GM23248 (cell line): ENCODE measurements around the gene SKIDA1.

Experiments used
- EZH2 ChIP-seq: fragments of 200-600 bp; sonication (generic); IDR thresholded peaks from 2 replicates; pipeline ENCODE4 v1.6.1; 2018; ENCODE audit warnings: antibody characterized with exemption, mild to moderate bottlenecking; ENCODE audit not compliant: insufficient read depth, poor library complexity, severe bottlenecking
- EZH2phosphoT487 ChIP-seq: fragments of 200-600 bp; sonication (generic); IDR thresholded peaks from 2 replicates; pipeline ENCODE4 v1.6.1; 2018; ENCODE audit warnings: antibody characterized with exemption, moderate library complexity, mild to moderate bottlenecking, low read depth; ENCODE audit not compliant: insufficient read depth

DNA sequence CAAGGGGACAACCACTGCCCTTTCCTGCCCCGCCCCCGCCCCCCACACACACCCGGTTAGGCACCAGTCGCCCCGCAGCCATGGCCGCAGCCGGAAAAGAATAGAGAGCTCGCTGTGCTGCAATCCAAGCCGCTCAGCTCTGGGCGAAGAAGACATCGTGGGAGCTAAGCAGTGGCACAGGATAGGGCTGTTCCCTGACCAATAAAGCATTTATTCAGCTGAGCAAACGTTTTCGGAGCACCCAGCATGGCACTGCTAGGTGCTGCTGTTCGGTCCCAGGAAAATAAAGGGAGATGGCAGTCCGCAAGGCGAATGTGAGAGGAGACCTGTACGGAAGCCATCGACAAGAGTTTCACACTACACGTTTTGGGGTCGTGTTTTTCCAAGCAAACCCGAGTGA lies 18.3 kb downstream of the SKIDA1 start:
- TF ChIP-seq EZH2 = no peak
- TF ChIP-seq EZH2phosphoT487 = no peak
